GM06990 (cell line): ENCODE results near the gene ATOSB.

Experiments used
- DNase-seq: peaks from one replicate; pipeline ENCODE4 v3.0.0-alpha.2; 2011; ENCODE audit not compliant: insufficient read length; ENCODE audit errors: extremely low read depth
- H3K27me3 ChIP-seq: replicated peaks from 2 replicates; pipeline ENCODE4 v1.6.0; 2011; ENCODE audit warnings: low read length; ENCODE audit not compliant: control insufficient read depth, insufficient read depth
- H3K36me3 ChIP-seq: 2 replicates; pipeline ENCODE4 v1.5.1; 2011; ENCODE audit warnings: low read length; ENCODE audit not compliant: control insufficient read depth, insufficient read depth
- H3K4me3 ChIP-seq: replicated peaks from 2 replicates; pipeline ENCODE4 v1.5.1; 2011; ENCODE audit warnings: low read depth, mild to moderate bottlenecking, control low read depth, low read length
- TF ChIP-seq, protein P1 (sequence below): IDR thresholded peaks from 2 replicates; pipeline ENCODE4 v1.5.1; 2011; ENCODE audit warnings: low read length, control low read depth, mild to moderate bottlenecking, inconsistent platforms; ENCODE audit not compliant: insufficient read depth, poor library complexity, severe bottlenecking

The ATOSB gene

DNA sequence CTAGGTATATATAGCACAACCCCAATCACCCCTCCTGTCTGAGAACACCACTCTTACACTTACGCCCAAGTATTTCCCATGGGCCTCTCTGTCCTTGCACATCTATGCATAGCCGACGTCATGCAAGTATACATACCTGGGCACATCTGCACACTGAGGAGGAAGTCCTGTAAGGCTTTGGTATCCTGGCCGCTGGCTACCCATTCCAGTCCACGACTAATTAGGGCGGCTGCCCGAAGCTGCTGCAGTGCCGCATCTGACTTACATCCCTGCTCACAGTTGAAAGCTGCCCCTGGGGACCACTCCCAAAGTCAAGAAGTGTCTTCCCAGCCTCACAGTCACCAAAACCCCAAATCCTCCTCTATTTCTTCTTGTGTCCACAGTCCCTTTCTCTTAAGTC lies 40.9 kb downstream of the ATOSB start:
- Histone ChIP-seq H3K4me3 (no peak overlapping the region), H3K36me3 (peaks cover 10% of the 10 kb centered on the region), H3K27me3 (no peaks in the 10 kb centered on the region)
- TF ChIP-seq, protein P1, sequence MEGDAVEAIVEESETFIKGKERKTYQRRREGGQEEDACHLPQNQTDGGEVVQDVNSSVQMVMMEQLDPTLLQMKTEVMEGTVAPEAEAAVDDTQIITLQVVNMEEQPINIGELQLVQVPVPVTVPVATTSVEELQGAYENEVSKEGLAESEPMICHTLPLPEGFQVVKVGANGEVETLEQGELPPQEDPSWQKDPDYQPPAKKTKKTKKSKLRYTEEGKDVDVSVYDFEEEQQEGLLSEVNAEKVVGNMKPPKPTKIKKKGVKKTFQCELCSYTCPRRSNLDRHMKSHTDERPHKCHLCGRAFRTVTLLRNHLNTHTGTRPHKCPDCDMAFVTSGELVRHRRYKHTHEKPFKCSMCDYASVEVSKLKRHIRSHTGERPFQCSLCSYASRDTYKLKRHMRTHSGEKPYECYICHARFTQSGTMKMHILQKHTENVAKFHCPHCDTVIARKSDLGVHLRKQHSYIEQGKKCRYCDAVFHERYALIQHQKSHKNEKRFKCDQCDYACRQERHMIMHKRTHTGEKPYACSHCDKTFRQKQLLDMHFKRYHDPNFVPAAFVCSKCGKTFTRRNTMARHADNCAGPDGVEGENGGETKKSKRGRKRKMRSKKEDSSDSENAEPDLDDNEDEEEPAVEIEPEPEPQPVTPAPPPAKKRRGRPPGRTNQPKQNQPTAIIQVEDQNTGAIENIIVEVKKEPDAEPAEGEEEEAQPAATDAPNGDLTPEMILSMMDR: no peak
- DNase-seq: no peak

DNA sequence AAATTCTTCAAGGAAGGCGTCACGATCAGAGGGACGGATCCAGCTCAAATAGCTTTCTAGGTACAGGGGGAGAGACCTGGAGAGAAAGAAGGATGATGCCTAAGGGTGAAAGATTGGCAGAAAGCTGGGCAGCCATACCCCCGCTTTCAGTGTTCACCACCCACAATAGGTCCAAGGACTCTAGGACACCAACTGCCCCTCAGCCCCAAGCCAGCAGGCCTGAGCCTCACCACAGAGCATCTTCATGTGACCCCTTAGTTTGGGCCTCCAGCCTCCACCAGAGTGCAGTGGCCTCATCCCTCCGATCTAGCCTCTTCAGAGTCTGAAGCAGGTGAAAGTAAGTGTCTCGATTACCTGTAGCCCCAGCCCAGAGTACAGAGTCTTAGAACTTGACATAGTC lies 41.5 kb downstream of the ATOSB start:
- DNase-seq: no peak
- peaks cover 10% of the 10 kb centered on the region for H3K36me3 ChIP-seq
- TF ChIP-seq, protein P1: no peak
- no peak overlapping the region for H3K4me3 ChIP-seq
- no peaks in the 10 kb centered on the region for H3K27me3 ChIP-seq

DNA sequence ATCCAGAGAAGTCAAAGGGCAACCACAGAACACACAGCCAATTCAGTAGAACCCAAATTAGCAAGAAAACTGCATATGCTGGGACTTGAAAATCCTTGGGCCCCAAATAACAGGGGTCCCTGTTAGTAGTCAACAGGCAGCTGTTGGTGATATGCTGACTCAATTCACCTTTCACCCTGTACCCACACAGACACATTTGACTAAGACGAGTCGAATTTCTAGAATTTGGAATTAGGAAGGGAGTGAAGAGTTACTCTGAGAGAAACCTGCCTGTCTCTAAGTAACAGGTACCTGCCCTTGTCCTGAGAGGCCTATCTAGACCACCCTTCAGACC lies 42.4 kb downstream of the ATOSB start:
- Histone ChIP-seq H3K4me3 (no peak overlapping the region; the same call in 1 of the 2 replicates), H3K27me3 (no peaks in the 10 kb centered on the region), H3K36me3 (peaks cover 10% of the 10 kb centered on the region)
- DNase-seq: no peak
- TF ChIP-seq, protein P1: no peak

DNA sequence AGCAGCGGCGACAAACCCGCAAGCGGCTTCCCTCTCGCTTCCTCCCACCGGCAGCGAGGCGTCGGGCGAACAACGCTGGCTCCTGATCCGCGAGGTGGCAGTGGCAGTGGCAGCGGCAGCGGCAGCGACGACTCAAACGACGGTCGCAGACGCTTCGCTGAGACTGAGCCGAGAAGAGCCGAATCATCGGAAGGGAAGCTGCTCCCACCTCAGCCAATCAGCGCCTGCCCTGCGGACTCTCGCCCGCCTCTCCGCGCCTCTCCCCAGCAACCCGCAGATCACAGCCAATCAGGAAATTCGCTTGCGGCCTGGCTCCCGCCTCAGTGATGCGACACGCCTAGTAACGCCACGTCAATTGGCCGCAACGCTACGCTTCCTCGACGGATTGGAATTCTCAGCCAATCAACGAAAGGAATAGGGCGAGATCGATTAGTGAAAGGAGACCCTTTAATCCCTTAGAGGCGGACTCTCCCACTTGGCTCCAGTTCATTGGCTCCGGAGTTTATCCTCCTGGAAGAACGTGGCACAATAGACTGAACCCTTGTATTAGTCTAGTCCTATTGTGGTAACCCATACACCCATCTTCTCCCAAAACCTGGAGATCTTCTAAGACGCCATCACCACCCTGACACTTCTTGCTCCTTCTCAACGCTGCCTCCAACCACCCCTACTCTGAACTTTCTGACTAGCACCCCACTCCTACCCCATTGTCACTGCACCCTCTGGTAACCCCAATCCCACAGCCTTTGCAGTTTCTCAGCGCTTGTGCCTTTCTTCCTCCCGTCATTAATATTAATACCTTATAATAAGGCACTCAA lies 43.0 kb downstream of the ATOSB start, which contains the start of gene VCP:
Gene VCP, minus strand, starts transcription at position 165 of the 818 bp plus-strand sequence. CDS start 272 bp downstream, outside the sequence.
- peak; percentile 99 for DNase-seq
- Histone ChIP-seq H3K4me3 (peak within 1 kb of the TSS; percentile 85), H3K36me3 (peaks cover 12% of the 10 kb centered on the region), H3K27me3 (no peaks in the 10 kb centered on the region)
- TF ChIP-seq, protein P1: no peak

DNA sequence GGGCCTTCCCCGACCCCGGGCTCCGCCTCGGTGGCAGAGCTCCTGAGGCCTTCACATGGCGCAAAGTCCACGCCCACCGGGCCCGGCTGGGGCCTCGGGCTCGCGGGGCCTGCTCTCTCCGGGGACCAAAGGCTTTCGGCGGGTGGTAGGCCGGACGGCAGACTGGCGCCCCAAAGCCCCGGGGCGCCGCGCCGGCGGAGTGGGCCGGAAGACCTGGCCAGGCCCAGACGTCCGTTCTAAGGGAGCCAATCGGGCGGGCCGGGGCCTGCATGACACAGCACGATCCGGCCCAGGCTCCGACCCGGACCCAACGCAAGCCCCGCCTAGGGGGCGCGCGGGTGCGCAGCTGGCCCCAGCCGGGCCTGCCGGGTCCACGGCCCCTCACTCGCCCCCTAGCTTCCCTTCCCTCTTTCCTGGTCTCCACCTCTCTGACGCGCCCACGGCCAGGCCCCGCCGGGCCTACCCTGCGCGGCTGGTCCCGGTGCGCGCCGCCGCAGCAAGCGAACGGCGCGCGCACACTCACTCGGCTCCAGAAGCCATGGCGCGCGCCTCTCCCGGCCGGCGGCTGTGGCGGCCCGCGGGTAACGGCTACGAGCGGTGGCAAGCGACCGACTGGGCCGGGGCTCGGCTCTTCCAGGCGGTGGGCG lies 43.7 kb downstream of the ATOSB start:
- TF ChIP-seq, protein P1: peak; percentile 20
- Histone ChIP-seq H3K27me3 (no peaks in the 10 kb centered on the region), H3K36me3 (peaks cover 15% of the 10 kb centered on the region), H3K4me3 (peak overlapping the region; percentile 85)
- DNase-seq: peak; percentile 91
